Gastrocnemius medialis (tissue), 4 donors: ENCODE data around the gene PIGM. TPM values are rescaled to one million over a fixed set of nuclear protein-coding genes. Genes with fewer than 3 reads are reported as not detected.

Experiments used
- ATAC-seq, 2 donors: fragments of 150-250 bp; one replicate each; pipeline ENCODE4 v1.9.1; 2016
- DNase-seq, 2 donors: peaks; one replicate each; pipeline ENCODE4 v3.0.0-alpha.2; 2019
- H3K27ac ChIP-seq, 4 donors: fragments of 200-600 bp; sonication (generic); 1 replicate in 1 of 4; 2 replicates in 3 of 4; pipeline ENCODE4 v1.5.1; 2016 to 2018; ENCODE audit warnings: mild to moderate bottlenecking in 2 of 4, moderate library complexity in 1 of 4
- H3K27me3 ChIP-seq, 3 donors: fragments of 200-600 bp; sonication (generic) in 2 of 3; 1 replicate in 1 of 3; 2 replicates in 2 of 3; pipeline versions ENCODE4 v1.5.1 to v1.6.0; 2016 to 2019; ENCODE audit warnings: mild to moderate bottlenecking in 1 of 3, moderate library complexity in 1 of 3
- H3K36me3 ChIP-seq, 2 donors: fragments of 200-600 bp; sonication (generic) in 1 of 2; one replicate each; pipeline ENCODE4 v1.5.1; 2017 to 2018
- H3K4me1 ChIP-seq, 2 donors: fragments of 200-600 bp; sonication (generic) in 1 of 2; one replicate each; pipeline ENCODE4 v1.5.1; 2016 to 2017; ENCODE audit warnings: mild to moderate bottlenecking in 2 of 2
- H3K4me3 ChIP-seq, 4 donors: fragments of 200-600 bp; sonication (generic) in 3 of 4; 1 replicate in 1 of 4; 2 replicates in 3 of 4; pipeline ENCODE4 v1.5.1; 2016 to 2019; ENCODE audit warnings: mild to moderate bottlenecking in 2 of 4
- H3K9me3 ChIP-seq, 3 donors: fragments of 200-600 bp; sonication (generic) in 2 of 3; 1 replicate in 1 of 3; 2 replicates in 2 of 3; pipeline ENCODE4 v1.5.1; 2016 to 2019
- POLR2A ChIP-seq, 2 donors: fragments of 450-650 bp; IDR thresholded peaks; one replicate each; pipeline ENCODE4 v1.6.1; 2017; ENCODE audit warnings: antibody characterized with exemption in 2 of 2, mild to moderate bottlenecking in 2 of 2, moderate library complexity in 2 of 2
- in situ Hi-C, 4 donors: fragments of 200-750 bp; cut with MboI; loops; one replicate each; pipeline versions ENCODE4 v1.15.0 to v1.8.0; 2017; ENCODE audit warnings: low sequenced_read_pairs in 4 of 4
- intact Hi-C: fragments of 100-400 bp; cut with DNase I; formaldehyde crosslinking; loops from one replicate; pipeline ENCODE4 v1.15.1; 2023; ENCODE audit warnings: low total_unique reads
- total RNA-seq, 4 donors: library from RNA; depleted of rRNA; stranded (reverse); fragments of >200 nt; gene quantifications; one replicate each; pipeline versions ENCODE4 v1.1.0 to v1.2.3, GENCODE V29; 2016
- TF ChIP-seq, protein P1 (sequence below), 5 experiments: fragments of 450-650 bp in 3 of 5; fragments of 200-600 bp in 2 of 5; sonication (generic) in 2 of 5; IDR thresholded peaks in 4 of 5; conservative IDR thresholded peaks in 1 of 5; 1 replicate in 4 of 5; 2 replicates in 1 of 5; pipeline ENCODE4 v1.5.1; 2016 to 2019; ENCODE audit warnings: antibody characterized with exemption in 5 of 5, mild to moderate bottlenecking in 3 of 5, moderate library complexity in 3 of 5

Gene PIGM
- total RNA-seq, 4 donors from 2014 or later: 0.55 to 0.75 (median 0.72) TPM

DNA sequence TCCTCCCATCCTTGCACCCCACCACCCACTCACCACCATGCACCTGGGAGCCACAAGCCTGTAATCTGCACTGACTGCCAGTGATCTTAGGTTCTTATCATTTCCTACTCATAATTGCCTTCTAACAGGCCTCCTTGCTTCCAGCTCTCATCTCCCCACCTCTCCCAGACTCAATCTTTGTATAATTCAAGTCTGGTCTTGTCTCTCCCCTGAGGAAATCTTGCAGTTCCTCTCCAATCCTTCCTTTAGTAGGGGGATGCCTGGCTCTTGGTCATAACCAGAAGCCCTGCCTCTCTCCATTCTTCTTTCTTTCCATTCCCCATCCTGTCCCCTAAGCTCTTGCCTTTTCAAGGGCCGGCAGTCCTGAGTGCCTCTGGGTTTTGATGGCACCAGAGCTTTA is 27.8 kb downstream of the PIGM start:
- TF ChIP-seq, protein P1, sequence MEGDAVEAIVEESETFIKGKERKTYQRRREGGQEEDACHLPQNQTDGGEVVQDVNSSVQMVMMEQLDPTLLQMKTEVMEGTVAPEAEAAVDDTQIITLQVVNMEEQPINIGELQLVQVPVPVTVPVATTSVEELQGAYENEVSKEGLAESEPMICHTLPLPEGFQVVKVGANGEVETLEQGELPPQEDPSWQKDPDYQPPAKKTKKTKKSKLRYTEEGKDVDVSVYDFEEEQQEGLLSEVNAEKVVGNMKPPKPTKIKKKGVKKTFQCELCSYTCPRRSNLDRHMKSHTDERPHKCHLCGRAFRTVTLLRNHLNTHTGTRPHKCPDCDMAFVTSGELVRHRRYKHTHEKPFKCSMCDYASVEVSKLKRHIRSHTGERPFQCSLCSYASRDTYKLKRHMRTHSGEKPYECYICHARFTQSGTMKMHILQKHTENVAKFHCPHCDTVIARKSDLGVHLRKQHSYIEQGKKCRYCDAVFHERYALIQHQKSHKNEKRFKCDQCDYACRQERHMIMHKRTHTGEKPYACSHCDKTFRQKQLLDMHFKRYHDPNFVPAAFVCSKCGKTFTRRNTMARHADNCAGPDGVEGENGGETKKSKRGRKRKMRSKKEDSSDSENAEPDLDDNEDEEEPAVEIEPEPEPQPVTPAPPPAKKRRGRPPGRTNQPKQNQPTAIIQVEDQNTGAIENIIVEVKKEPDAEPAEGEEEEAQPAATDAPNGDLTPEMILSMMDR (IDR thresholded peaks at IDR 0.05 in 4 of 5, conservative IDR thresholded peaks at IDR 0.05 in 1 of 5): no peak
- no peak for TF ChIP-seq POLR2A (IDR thresholded peaks at IDR 0.05)
- Histone ChIP-seq H3K27me3 (peaks cover 0 to 3% (median 2%) of the 10 kb centered on the region in 3 donors), H3K27ac (no peak overlapping the region), H3K4me1 (no peaks in the 10 kb centered on the region), H3K4me3 (no peak overlapping the region), H3K36me3 (no peaks in the 10 kb centered on the region), H3K9me3 (no peaks in the 10 kb centered on the region)
- intact Hi-C loops (no loop called here), in situ Hi-C loops (loop anchor here in 2 of 4 donors (10.0 to 25.0 kb wide), 3 partner anchors 59 to 217 kb away; partner anchors contain the start of genes DUSP23 (in 1 of the 2) and IGSF9 (in 1 of the 2))
- DNase-seq: no peak
- no peak for ATAC-seq

DNA sequence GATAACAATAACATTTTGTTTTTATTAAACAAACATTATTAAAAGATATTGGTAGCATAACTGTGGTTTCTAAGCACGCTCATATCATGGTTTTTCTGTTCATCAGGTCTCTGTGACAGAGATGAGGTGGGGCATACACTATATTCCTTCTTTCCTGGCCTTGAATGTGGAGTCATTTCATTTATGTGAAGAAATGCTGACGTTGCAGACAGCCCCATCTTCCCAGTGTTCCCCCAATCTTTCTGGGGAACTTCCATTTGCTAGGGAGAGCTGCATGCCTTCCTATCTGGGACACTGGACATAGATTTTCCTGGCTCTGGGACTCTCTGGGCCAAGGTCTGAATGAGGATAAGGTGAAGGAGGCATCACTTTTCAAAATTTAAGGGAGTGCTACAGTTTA is 30.4 kb downstream of the PIGM start:
- no peak for DNase-seq
- no peak overlapping the region for H3K27ac ChIP-seq
- H3K4me3 ChIP-seq: no peak overlapping the region
- no peak for TF ChIP-seq POLR2A (IDR thresholded peaks at IDR 0.05)
- TF ChIP-seq, protein P1 (IDR thresholded peaks at IDR 0.05 in 4 of 5, conservative IDR thresholded peaks at IDR 0.05 in 1 of 5): no peak
- ATAC-seq: no peak
- H3K4me1 ChIP-seq: no peaks in the 10 kb centered on the region
- peaks cover 0 to 7% (median 3%) of the 10 kb centered on the region in 3 donors for H3K27me3 ChIP-seq
- H3K9me3 ChIP-seq: no peaks in the 10 kb centered on the region
- in situ Hi-C loops (loop anchor here in 2 of 4 donors (10.0 to 25.0 kb wide), 3 partner anchors 57 to 214 kb away; partner anchors contain the start of genes DUSP23 (in 1 of the 2) and IGSF9 (in 1 of the 2)), intact Hi-C loops (no loop called here)
- H3K36me3 ChIP-seq: no peaks in the 10 kb centered on the region

DNA sequence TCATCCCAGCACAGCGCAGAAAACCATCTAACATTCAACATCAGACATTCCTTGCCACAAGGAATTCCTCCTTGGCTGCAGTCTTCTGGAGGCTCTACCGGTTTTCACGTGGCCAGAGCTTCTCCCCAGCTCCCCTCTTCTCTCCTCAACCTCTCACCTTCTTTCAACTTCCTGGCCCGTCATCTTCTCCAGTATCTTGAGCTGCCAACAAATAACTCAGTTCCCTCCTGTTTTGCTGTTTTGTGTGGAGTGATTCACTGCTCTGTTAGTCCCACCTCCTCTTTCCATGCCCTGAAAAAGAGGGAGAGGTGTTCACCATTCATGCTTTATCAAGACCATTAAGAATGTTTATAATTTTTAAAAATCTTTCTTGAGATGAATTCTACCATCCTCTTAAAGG is 32.6 kb downstream of the PIGM start:
- Histone ChIP-seq H3K9me3 (no peaks in the 10 kb centered on the region), H3K4me1 (no peaks in the 10 kb centered on the region), H3K36me3 (no peaks in the 10 kb centered on the region), H3K4me3 (no peak overlapping the region), H3K27me3 (peaks cover 0 to 7% (median 3%) of the 10 kb centered on the region in 3 donors), H3K27ac (no peak overlapping the region)
- ATAC-seq (no peak), DNase-seq (no peak)
- in situ Hi-C loops: no loop called here
- intact Hi-C loops: no loop called here
- TF ChIP-seq, protein P1 (IDR thresholded peaks at IDR 0.05 in 4 of 5, conservative IDR thresholded peaks at IDR 0.05 in 1 of 5): no peak
- TF ChIP-seq POLR2A (IDR thresholded peaks at IDR 0.05): no peak

DNA sequence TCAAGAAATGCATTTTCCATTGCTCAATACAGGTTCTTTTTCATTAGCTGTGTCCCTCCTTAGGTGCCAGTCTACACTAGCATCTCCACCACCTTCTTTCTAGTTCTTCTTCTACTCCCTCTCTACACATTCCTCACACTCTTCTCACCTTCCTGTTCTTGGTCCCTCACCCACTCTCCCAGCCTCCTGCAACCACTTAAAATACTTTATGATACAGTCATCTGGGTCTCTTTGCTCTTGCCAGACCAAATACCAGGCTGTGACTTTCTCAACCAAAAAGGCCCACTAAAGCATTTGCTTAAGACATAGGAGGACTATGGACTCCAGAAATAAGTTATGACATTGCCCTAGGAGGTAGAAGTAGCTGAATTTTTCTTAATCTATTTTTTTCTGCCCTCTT is 35.1 kb downstream of the PIGM start:
- no peaks in the 10 kb centered on the region for H3K9me3 ChIP-seq
- in situ Hi-C loops (no loop called here), intact Hi-C loops (no loop called here)
- no peak overlapping the region for H3K27ac ChIP-seq
- no peaks in the 10 kb centered on the region for H3K36me3 ChIP-seq
- no peak for TF ChIP-seq POLR2A (IDR thresholded peaks at IDR 0.05)
- TF ChIP-seq, protein P1 (IDR thresholded peaks at IDR 0.05 in 4 of 5, conservative IDR thresholded peaks at IDR 0.05 in 1 of 5): no peak
- DNase-seq (no peak), ATAC-seq (no peak)
- H3K4me3 ChIP-seq: no peak overlapping the region
- no peaks in the 10 kb centered on the region for H3K4me1 ChIP-seq
- H3K27me3 ChIP-seq: peaks cover 0 to 7% (median 3%) of the 10 kb centered on the region in 3 donors

DNA sequence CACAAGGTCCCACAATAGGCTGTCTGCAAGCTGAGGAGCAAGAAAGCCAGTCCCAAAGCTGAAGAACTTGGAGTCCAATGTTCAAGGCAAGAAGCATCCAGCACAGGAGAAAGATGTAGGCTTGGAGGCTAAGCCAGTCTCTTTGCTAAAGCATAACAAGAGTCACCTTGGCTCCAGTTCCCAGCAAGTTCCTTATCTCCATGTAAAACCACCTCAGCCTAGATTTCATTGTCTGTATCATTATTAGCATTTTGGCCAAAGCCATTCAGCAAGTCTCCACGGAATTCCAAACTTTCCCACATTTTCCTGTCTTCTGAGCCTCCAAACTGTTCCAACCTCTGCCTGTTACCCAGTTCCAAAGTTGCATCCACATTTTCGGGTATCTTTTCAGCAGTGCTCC is 36.9 kb downstream of the PIGM start:
- Histone ChIP-seq H3K4me1 (no peaks in the 10 kb centered on the region), H3K4me3 (no peak overlapping the region), H3K27ac (no peak overlapping the region), H3K9me3 (no peaks in the 10 kb centered on the region), H3K27me3 (peaks cover 0 to 6% (median 4%) of the 10 kb centered on the region in 3 donors), H3K36me3 (no peaks in the 10 kb centered on the region)
- TF ChIP-seq, protein P1 (IDR thresholded peaks at IDR 0.05 in 4 of 5, conservative IDR thresholded peaks at IDR 0.05 in 1 of 5): no peak
- TF ChIP-seq POLR2A (IDR thresholded peaks at IDR 0.05): no peak
- in situ Hi-C loops (no loop called here), intact Hi-C loops (no loop called here)
- ATAC-seq (no peak), DNase-seq (no peak)
